Measurements from ENCODE around the gene C7orf57. TPM values are rescaled to one million over a fixed set of nuclear protein-coding genes. Genes with fewer than 3 reads are reported as not detected.

C7orf57 gene
- total RNA-seq, 1 experiment from 2014 or later = 0.15 TPM

DNA sequence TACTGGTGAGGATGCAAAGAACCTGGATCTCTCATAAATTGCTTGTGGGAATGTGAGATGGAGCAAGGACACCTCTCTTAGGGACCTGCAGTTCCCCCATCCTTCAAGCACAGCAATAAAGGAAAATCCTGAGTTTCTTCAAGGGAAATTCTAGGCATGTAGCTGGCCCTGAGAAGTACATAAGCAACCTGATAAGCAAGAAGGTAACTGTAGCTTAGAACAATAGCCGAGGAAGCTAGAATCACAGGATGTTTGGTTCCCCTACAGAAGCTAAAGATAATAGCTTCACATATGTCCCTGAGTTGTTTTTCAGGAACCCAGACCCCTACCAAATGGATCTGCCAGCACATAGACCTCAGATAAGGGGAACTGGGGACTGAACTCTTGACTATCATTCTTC is 42.1 kb downstream of the C7orf57 start:
- H3K27me3 ChIP-seq (ENCODE audit: insufficient read depth, low read length) = no peaks in the 10 kb centered on the region
- H3K27ac ChIP-seq (ENCODE audit: low read depth, low read length) = no peak overlapping the region
- H3K9ac ChIP-seq (ENCODE audit: low read length) = no peak overlapping the region
- H2AFZ ChIP-seq (ENCODE audit: low read depth, low read length, poor library complexity, severe bottlenecking) = no peak overlapping the region
- ChIA-PET RAD21 (ENCODE audit: low non-redundant PET in 1 of 2, low total read pairs in 2 of 2, uncharacterized antibody in 2 of 2, unreplicated experiment in 2 of 2) (no interaction called here), CTCF (no interaction called here), POLR2A (interaction anchor here (1.3 kb wide), 1 partner anchor 11 kb away, joined by 5 read pairs; the partner anchor contains the start of gene UPP1)
- ATAC-seq (no peak), DNase-seq (ENCODE audit: low read depth, low spot score) (no peak)
- H3K79me2 ChIP-seq (ENCODE audit: insufficient read depth, low read length) = no peaks in the 10 kb centered on the region
- no TSS peak for BruUV-seq (replicated peaks)
- H3K9me3 ChIP-seq (ENCODE audit: control insufficient read depth in 1 of 2, insufficient read depth in 1 of 2, low read depth in 1 of 2, low read length in 2 of 2) = no peaks in the 10 kb centered on the region
- H3K9me2 ChIP-seq (ENCODE audit: insufficient read depth) = no peaks in the 10 kb centered on the region
- no peaks in the 10 kb centered on the region for H3K36me3 ChIP-seq (ENCODE audit: control insufficient read depth in 1 of 2, insufficient read depth in 2 of 2, low read length in 2 of 2)
- peaks cover 0 to 7% of the 10 kb centered on the region in 2 experiments; a peak in 2 of 4 replicates for H3K4me1 ChIP-seq (ENCODE audit: control insufficient read depth in 1 of 2, insufficient read depth in 2 of 2, low read length in 2 of 2)
- intact Hi-C loops (cut with micrococcal nuclease) = no loop called here
- TF ChIP-seq YY1 (IDR thresholded peaks at IDR 0.05; ENCODE audit: extremely low read depth, insufficient replicate concordance, low read depth, low read length) = no peak
- no peak for TF ChIP-seq EGR1 (IDR thresholded peaks at IDR 0.05; ENCODE audit: low read depth)
- TF ChIP-seq, protein P1, sequence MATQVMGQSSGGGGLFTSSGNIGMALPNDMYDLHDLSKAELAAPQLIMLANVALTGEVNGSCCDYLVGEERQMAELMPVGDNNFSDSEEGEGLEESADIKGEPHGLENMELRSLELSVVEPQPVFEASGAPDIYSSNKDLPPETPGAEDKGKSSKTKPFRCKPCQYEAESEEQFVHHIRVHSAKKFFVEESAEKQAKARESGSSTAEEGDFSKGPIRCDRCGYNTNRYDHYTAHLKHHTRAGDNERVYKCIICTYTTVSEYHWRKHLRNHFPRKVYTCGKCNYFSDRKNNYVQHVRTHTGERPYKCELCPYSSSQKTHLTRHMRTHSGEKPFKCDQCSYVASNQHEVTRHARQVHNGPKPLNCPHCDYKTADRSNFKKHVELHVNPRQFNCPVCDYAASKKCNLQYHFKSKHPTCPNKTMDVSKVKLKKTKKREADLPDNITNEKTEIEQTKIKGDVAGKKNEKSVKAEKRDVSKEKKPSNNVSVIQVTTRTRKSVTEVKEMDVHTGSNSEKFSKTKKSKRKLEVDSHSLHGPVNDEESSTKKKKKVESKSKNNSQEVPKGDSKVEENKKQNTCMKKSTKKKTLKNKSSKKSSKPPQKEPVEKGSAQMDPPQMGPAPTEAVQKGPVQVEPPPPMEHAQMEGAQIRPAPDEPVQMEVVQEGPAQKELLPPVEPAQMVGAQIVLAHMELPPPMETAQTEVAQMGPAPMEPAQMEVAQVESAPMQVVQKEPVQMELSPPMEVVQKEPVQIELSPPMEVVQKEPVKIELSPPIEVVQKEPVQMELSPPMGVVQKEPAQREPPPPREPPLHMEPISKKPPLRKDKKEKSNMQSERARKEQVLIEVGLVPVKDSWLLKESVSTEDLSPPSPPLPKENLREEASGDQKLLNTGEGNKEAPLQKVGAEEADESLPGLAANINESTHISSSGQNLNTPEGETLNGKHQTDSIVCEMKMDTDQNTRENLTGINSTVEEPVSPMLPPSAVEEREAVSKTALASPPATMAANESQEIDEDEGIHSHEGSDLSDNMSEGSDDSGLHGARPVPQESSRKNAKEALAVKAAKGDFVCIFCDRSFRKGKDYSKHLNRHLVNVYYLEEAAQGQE (IDR thresholded peaks at IDR 0.05; ENCODE audit: low read depth) = no peak
- no peak for TF ChIP-seq FOSL1 (IDR thresholded peaks at IDR 0.05; ENCODE audit: low read depth)
- no peak overlapping the region for H3K4me2 ChIP-seq (ENCODE audit: low read length)
- H3K4me3 ChIP-seq (replicated peaks in 1 of 2; ENCODE audit: low read depth in 1 of 2, low read length in 2 of 2) = no peak overlapping the region
- no peaks in the 10 kb centered on the region for H4K20me1 ChIP-seq (ENCODE audit: insufficient read depth)

DNA sequence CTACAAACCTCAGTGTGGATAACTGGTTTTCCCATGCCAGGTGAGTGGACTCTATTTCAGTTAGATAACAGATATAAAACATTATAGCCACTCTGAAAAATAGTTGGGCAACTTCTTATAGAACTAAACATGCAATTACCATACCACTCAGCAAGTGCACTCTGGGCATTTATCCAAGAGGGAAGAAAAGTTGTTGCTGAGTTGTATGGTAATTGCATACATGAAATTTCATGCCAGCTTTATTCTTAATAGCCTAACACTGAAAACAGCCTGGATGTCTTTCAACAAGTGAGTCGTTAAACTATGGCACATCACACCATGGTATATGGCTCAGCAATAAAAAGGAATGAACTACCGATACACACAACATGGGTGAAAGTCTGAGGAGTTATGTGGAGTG is 43.1 kb downstream of the C7orf57 start:
- no peaks in the 10 kb centered on the region for H3K9me2 ChIP-seq (ENCODE audit: insufficient read depth)
- H3K36me3 ChIP-seq (ENCODE audit: control insufficient read depth in 1 of 2, insufficient read depth in 2 of 2, low read length in 2 of 2) = no peaks in the 10 kb centered on the region
- no peak overlapping the region for H3K4me2 ChIP-seq (ENCODE audit: low read length)
- no peak overlapping the region for H3K27ac ChIP-seq (ENCODE audit: low read depth, low read length)
- no TSS peak for BruUV-seq (replicated peaks)
- TF ChIP-seq SP1 (IDR thresholded peaks at IDR 0.05; ENCODE audit: low read depth) (no peak), SIN3A (IDR thresholded peaks at IDR 0.05; ENCODE audit: low read depth) (no peak), POLR2AphosphoS5 (IDR thresholded peaks at IDR 0.05; ENCODE audit: low read depth, low read length) (no peak), RAD21 (IDR thresholded peaks at IDR 0.05; ENCODE audit: low read depth) (no peak), EGR1 (IDR thresholded peaks at IDR 0.05; ENCODE audit: low read depth) (no peak), EZH2 (IDR thresholded peaks at IDR 0.05) (no peak), ZNF274 (IDR thresholded peaks at IDR 0.05; ENCODE audit: low read depth, low read length) (no peak), SRF (IDR thresholded peaks at IDR 0.05; ENCODE audit: low read depth) (no peak), CBX3 (IDR thresholded peaks at IDR 0.05; ENCODE audit: low read depth) (no peak), JUND (IDR thresholded peaks at IDR 0.05) (no peak), CEBPB (IDR thresholded peaks at IDR 0.05; ENCODE audit: low read depth) (no peak)
- TF ChIP-seq, protein P2, sequence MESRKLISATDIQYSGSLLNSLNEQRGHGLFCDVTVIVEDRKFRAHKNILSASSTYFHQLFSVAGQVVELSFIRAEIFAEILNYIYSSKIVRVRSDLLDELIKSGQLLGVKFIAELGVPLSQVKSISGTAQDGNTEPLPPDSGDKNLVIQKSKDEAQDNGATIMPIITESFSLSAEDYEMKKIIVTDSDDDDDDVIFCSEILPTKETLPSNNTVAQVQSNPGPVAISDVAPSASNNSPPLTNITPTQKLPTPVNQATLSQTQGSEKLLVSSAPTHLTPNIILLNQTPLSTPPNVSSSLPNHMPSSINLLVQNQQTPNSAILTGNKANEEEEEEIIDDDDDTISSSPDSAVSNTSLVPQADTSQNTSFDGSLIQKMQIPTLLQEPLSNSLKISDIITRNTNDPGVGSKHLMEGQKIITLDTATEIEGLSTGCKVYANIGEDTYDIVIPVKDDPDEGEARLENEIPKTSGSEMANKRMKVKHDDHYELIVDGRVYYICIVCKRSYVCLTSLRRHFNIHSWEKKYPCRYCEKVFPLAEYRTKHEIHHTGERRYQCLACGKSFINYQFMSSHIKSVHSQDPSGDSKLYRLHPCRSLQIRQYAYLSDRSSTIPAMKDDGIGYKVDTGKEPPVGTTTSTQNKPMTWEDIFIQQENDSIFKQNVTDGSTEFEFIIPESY (IDR thresholded peaks at IDR 0.05; ENCODE audit: extremely low read depth, insufficient replicate concordance, low read length) = no peak
- TF ChIP-seq, protein P3, sequence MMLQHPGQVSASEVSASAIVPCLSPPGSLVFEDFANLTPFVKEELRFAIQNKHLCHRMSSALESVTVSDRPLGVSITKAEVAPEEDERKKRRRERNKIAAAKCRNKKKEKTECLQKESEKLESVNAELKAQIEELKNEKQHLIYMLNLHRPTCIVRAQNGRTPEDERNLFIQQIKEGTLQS (IDR thresholded peaks at IDR 0.05) = no peak
- TF ChIP-seq, protein P4, sequence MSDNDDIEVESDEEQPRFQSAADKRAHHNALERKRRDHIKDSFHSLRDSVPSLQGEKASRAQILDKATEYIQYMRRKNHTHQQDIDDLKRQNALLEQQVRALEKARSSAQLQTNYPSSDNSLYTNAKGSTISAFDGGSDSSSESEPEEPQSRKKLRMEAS (IDR thresholded peaks at IDR 0.05) = no peak
- H3K79me2 ChIP-seq (ENCODE audit: insufficient read depth, low read length) = no peaks in the 10 kb centered on the region
- H3K4me3 ChIP-seq (replicated peaks in 1 of 2; ENCODE audit: low read depth in 1 of 2, low read length in 2 of 2) = no peak overlapping the region
- peaks cover 8 to 17% of the 10 kb centered on the region in 2 experiments for H3K4me1 ChIP-seq (ENCODE audit: control insufficient read depth in 1 of 2, insufficient read depth in 2 of 2, low read length in 2 of 2)
- H3K9ac ChIP-seq (ENCODE audit: low read length) = no peak overlapping the region
- intact Hi-C loops (cut with micrococcal nuclease) = no loop called here
- ChIA-PET CTCF (no interaction called here), POLR2A (interaction anchor here (0.8 kb wide), 1 partner anchor 10 kb away, joined by 3 read pairs; no protein-coding TSS in a partner anchor), RAD21 (ENCODE audit: low non-redundant PET in 1 of 2, low total read pairs in 2 of 2, uncharacterized antibody in 2 of 2, unreplicated experiment in 2 of 2) (no interaction called here)
- no peaks in the 10 kb centered on the region for H3K27me3 ChIP-seq (ENCODE audit: insufficient read depth, low read length)
- no peak for ATAC-seq
- no peak for DNase-seq (ENCODE audit: low read depth, low spot score)
- H4K20me1 ChIP-seq (ENCODE audit: insufficient read depth) = no peaks in the 10 kb centered on the region
- H2AFZ ChIP-seq (ENCODE audit: low read depth, low read length, poor library complexity, severe bottlenecking) = no peak overlapping the region
- H3K9me3 ChIP-seq (ENCODE audit: control insufficient read depth in 1 of 2, insufficient read depth in 1 of 2, low read depth in 1 of 2, low read length in 2 of 2) = no peaks in the 10 kb centered on the region

Measured in HCT116 (cell line).